Activated naive CD8-positive, alpha-beta T cell treated with anti-CD3 and anti-CD28 coated beads, Interleukin-2, amount 50 U/mL, for 16 hours (primary cell): Measurements from ENCODE around the gene GALNT2.

ENCODE experiments used
- DNase-seq: peaks from one replicate; pipeline ENCODE4 v3.0.0-alpha.2; 2020; ENCODE audit warnings: low read depth, low spot score

Gene GALNT2

DNA sequence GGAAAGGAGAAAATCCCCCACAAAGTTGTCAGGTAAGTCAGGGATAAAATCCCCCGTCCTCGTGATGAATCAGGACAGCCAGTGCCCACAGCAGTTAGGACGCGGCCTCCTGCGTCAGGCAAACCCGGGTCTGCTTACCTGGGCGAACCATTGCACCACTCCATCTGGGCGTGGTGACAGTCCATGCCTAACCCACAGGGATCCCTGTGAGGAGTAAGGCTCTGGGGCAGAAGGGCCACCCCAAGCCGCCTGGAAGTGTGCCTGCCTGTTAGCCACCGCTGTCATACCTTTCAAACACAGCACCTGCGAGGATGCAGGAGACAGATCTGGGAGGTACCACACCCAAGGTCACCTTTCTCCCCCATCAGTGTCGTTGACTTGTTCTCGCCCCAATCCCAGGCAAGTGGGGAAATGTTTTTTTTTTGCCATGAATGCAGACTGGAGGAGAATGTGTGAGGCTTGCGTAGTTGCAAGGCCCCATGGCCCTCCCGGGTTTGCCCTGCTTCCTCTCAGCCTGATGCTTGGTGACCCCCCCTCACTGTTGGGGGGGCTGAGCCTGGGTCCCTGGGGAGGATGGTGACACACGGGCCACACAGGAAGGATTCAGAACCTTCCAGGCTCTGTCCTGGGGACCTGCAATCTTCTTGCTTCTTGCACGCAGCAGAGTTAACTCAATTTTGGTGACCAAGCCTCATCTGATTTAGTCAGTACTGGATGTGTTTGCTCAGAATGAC, 252.1 kb downstream of the GALNT2 start:
- DNase-seq = no peak

DNA sequence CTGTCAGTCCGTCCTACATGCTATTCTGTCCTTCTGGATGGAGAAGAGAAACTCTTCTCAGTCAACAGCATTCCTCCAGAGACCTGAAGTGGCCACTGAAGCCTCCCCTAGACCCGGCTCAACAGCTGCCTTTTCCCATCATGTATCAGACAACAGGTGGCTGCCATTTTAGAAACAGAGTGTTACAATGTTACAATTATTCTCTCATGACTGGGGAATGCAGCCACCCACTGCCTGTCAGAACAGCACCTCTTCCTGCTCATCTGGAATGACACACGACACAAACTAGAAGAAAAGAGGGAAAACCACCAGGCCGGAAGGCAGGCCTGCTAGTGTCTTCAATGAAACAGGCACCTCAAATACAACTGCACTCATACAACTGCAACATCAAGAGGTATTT, 253.8 kb downstream of the GALNT2 start:
- no peak for DNase-seq

DNA sequence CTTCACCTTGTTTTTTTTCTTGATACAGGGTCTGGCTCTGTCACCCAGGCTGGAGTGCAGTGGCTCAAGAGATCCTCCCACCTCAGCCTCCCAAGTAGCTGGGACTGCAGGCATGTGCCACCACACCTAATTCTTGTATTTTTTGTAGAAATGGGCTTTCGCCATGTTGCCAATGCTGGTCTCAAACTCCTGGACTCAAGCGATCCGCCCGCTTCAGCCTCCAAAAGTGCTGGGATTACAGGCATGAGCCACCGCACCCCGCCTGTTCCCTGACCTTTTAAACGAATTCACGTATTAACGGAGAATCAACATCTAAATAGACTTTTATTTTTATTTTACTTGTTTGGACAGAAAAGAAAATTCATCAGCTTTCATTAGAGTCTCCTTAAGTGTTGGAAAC, 254.3 kb downstream of the GALNT2 start:
- no peak for DNase-seq

DNA sequence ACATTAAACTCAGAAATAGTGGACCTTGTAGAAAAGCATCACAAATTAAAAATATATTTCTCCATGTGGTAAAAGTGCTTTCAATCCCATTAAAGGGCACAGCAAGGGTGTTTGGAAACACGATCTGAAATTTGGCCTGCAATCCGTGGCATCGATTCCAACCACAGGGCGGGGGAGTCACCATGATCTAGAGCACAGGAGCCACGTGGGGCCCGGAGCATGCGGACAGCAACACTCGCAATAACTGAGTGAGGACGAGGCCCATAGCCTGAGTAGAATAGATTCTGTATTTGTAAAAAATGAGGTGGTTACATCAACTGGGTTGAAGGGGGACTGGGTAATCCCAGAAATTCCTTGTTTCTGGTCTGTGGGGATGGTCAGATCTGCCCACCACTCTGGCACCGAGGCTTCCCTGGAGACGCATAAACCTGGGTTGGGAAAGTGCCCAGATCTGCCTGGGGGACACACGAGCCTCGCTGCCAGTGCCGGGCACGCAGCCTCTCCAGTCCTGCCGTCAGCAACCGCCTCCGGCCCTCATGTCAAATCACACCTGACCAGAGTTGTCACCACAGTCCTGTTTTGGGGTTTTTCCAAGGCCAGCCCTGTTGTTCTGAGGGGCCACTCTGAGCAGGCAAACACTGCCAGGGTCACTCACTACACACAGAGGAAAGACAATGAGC, 254.8 kb downstream of the GALNT2 start:
- no peak for DNase-seq

DNA sequence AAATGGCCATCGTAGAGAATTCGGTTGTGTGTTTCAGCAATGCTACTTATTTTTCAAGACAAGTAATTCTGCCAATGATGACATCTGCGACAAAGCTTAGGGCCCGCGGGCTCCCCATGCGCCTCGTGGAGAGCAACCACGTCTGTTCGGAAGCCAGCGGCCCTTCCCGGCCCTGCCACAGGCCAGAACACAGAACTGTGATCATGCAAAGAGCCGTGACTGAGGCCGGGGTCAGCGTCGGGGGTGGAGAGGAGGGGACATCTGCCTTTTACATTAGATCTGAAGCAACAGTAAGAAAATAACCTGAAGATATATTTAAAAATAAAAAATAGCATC, 255.4 kb downstream of the GALNT2 start:
- no peak for DNase-seq

DNA sequence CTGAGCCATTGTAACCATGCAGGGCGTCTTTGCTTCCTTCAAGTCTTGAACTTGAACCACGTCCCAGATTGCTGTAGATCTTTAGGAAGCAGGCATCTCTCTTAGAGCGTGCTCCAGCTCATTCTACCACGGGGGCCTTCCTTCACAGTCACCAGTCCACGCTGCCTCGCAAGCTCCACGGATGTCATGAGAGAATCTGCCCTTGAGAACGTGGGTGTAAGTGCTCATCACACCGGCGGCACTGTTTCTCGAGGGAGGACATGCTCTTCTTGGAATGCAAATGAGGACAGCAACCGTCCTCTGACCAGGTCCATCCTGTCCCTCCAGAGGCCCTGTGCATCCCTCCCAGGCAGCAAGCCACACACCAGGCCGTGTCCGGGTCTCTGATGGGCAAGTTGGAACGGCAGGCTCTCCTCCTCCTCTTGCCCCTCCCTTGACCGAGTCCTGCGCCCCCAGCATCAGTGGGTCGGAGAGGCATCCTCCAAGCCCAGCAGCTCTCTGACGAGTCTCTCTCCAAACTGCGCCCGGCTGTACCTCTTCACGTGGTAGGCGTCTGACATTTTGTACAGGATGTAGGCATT, 256.0 kb downstream of the GALNT2 start:
- DNase-seq = no peak

DNA sequence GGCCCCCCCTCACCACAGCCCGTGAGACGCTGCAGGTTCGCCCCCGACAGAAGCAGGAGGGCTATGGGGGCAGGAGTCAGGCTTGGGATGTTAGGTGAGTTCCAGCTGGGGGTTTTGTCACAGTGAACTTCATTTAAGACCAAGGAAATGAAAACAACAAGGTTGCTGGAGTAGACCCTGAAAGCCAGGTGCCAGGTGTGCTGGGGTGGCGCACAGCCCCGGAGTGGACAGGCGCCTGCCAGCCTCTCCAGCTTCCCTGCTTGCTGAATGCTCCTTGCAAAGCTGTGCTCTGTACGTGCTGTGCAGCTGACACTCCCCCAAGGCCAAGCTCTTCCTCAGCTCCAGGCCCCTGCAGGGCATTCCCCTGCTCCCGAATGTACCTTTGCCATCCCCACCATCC, 256.6 kb downstream of the GALNT2 start:
- DNase-seq = no peak

DNA sequence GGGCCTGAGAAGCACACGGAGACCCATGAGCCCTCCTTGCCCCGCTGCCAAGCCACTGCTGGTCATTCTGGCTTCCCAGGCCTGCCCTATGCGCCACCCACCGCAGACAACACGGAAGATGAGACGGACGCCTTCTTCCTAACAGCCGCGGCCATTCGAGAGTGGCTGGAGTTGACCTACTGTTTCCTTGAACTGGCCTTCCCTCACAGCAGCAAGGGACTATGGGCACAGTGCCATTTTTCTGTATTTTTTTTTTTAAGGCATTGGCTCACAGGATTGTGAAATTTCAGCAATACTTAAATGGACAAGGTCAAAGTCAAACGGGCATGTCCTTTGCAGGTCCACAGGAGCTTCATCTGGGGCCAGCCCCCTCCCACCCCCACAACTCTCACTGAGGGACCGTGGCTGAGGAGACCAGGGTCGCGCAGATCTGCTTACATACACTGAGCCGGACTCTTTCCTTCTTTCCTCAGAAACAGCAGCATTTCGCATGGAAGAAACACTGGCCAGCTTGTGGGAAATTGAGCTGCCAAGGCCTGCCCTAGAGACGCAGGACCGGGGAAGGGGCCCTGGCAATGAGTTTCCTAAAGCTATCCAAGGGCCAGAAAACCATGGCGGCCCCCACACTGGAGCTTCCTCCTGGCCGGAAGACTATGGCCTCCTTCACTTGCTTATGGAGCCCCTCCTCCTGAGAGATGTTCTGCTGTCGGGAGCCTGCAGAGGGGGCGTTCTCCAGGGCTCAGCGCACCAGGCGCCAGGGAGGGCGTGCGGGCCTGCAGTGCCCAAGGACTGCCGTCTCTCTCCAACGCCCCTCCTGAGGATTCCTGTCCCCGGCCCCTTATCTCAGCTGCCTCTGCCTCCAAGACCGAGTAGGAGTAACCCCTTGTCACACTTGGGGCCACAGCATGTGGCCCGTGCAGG, 260.2 kb downstream of the GALNT2 start:
- DNase-seq = no peak

DNA sequence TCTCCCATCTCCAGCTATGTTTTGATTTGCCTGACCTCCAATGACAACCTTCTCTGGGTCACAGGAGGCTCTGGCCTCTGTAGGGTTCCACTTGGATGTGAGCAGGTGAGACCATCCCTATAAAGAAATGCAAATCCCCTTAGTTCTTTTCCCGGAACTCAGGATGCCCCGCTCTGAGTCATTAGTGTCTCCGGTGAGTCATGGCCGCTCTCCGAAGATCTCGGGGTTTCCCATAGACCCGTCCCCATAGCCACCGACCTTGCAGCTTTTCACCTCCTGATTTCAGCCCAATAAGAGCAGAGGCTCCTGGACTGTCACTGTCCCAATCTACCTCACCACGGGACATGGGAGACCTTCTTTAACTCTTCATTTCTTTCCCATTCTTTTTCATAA, 260.9 kb downstream of the GALNT2 start:
- DNase-seq = no peak

DNA sequence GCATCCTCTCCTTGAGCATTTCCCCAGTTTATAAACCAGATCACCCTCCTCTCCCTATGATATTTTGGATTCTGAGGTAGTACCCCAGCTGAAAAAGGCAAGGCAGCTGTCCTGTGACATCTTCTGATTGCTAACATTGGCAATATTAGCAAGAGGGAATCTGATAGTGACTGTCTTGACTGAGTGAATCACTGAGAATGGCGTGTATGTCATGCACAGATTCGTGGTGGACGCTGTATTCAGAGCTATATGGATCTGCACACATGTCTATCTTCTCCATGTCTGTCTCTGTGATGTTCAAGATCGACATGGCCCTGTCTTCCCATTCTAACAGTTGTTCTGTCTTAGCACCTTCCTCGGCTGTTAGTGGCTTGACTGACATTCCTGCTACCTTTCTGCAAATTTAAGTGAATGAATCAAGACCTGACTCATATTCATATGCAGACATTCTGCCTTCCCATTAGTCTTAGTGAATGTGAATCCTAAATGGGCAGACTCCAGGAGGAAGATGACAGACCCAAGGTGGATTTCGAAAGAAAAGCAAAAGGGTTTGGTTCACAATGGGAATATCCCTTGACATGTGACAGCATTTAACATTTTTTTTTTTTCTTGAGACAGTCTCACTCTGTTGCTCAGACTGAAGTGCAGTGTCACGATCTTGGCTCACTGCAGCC, 261.4 kb downstream of the GALNT2 start:
- DNase-seq = no peak

DNA sequence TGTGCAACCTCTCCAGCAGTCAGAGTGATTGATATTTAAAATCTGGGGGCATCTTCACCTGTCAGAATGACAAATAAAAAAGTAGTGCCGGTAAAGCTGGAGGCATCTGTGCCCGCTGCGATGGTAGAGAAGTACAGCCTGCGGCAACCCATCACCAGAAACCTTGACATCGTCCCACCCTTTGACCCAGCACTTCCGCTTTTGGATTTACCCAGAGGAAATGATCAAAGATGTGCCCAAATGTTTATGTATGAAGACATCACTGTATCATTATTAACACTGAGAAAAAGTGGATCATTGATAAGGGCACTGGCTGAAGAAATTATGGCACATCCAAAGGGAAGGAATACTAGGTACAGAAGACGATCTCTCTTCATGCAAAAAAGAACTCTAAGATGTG, 263.1 kb downstream of the GALNT2 start:
- DNase-seq = no peak
